Measurements from ENCODE around the gene LEAP2. TPM values are rescaled to one million over a fixed set of nuclear protein-coding genes. Genes with fewer than 3 reads are reported as not detected.

The LEAP2 gene
- total and polyA plus RNA-seq, 2 donors (not counting 1 experiment from before 2014, with no cell fraction given): 2.2 to 5.4 TPM

GRCh38 chr5:132909702-132910101 is 36.2 kb downstream of the LEAP2 start:
- WGBS (ENCODE audit: insufficient coverage): no CpG with 5 or more reads among the region's 1 CpG
- CTCF ChIA-PET: no interaction called here
- peaks cover 0 to 3% of the 10 kb centered on the region in 2 donors for H3K4me1 ChIP-seq (ENCODE audit: control insufficient read depth in 2 of 2, insufficient read depth in 2 of 2, low read length in 2 of 2)

GRCh38 chr5:132915681-132916080 is 42.2 kb downstream of the LEAP2 start:
- Histone ChIP-seq H4K20me1 (ENCODE audit: control insufficient read depth, insufficient read depth, low read length, poor library complexity, severe bottlenecking) (peaks cover 32% of the 10 kb centered on the region), H2AFZ (ENCODE audit: insufficient read depth, low read depth, low read length, poor library complexity, severe bottlenecking) (no peak overlapping the region), H3K4me1 (ENCODE audit: control insufficient read depth in 2 of 2, insufficient read depth in 2 of 2, low read length in 2 of 2) (no peaks in the 10 kb centered on the region), H3K79me2 (ENCODE audit: control insufficient read depth, insufficient read depth, low read length) (peaks cover 68% of the 10 kb centered on the region), H3K4me3 (ENCODE audit: control extremely low read depth in 1 of 5, extremely low read depth in 1 of 5, insufficient read depth in 1 of 5, low read depth in 2 of 5, low read length in 4 of 5) (no peak overlapping the region), H3K27ac (ENCODE audit: low read length in 2 of 2) (no peak overlapping the region), H3K27me3 (replicated peaks in 1 of 4; ENCODE audit: control extremely low read depth in 1 of 4, control insufficient read depth in 3 of 4, insufficient read depth in 4 of 4, low read length in 3 of 4) (no peaks in the 10 kb centered on the region), H3K9ac (ENCODE audit: low read length) (no peak overlapping the region), H3K4me2 (replicated peaks; ENCODE audit: low read depth, low read length, poor library complexity, severe bottlenecking) (no peak overlapping the region), H3K36me3 (replicated peaks in 1 of 2; ENCODE audit: control extremely low read depth in 1 of 2, control insufficient read depth in 1 of 2, extremely low read depth in 1 of 2, insufficient read depth in 2 of 2, low read length in 1 of 2) (peaks cover 7 to 42% of the 10 kb centered on the region in 2 experiments), H3K9me3 (ENCODE audit: control extremely low read depth in 1 of 3, control insufficient read depth in 2 of 3, insufficient read depth in 1 of 3, low read length in 2 of 3) (no peaks in the 10 kb centered on the region)
- Mint-ChIP-seq H3K9me3 (ENCODE audit: insufficient read depth) (no peaks in the 10 kb centered on the region), H3K4me1 (peaks cover 3% of the 10 kb centered on the region), H3K27ac (no peak overlapping the region), H3K27me3 (no peaks in the 10 kb centered on the region), H3K4me3 (no peak overlapping the region)
- no peak for DNase-seq
- TF ChIP-seq CTCF (IDR thresholded peaks at IDR 0.05) (no peak), EZH2 (IDR thresholded peaks at IDR 0.05; ENCODE audit: borderline replicate concordance, insufficient read depth, low read depth, low read length, poor library complexity, severe bottlenecking) (no peak)
- ATAC-seq (ENCODE audit: low read depth): no peak
- CTCF ChIA-PET: interaction anchor here (1.2 kb wide), 1 partner anchor 9 kb away, joined by 3 read pairs; no protein-coding TSS in a partner anchor
- POLR2A ChIA-PET: no interaction called here
- 80% methylated on average over 1 of the region's 5 CpGs for WGBS (ENCODE audit: insufficient coverage)
- intact Hi-C loops (cut with micrococcal nuclease): no loop called here

More at GRCh38 chr5:132909702-132910101, 36.2 kb downstream of the LEAP2 start:
- ATAC-seq (ENCODE audit: low read depth) (no peak), DNase-seq (no peak)
- no peak overlapping the region for H2AFZ ChIP-seq (ENCODE audit: insufficient read depth, low read depth, low read length, poor library complexity, severe bottlenecking)
- H3K27ac ChIP-seq (ENCODE audit: low read length in 2 of 2): no peak overlapping the region
- H3K4me2 ChIP-seq (replicated peaks; ENCODE audit: low read depth, low read length, poor library complexity, severe bottlenecking): no peak overlapping the region
- H3K27me3 ChIP-seq (replicated peaks in 1 of 4; ENCODE audit: control extremely low read depth in 1 of 4, control insufficient read depth in 3 of 4, insufficient read depth in 4 of 4, low read length in 3 of 4): no peaks in the 10 kb centered on the region
- H3K9me3 ChIP-seq (ENCODE audit: control extremely low read depth in 1 of 3, control insufficient read depth in 2 of 3, insufficient read depth in 1 of 3, low read length in 2 of 3): no peaks in the 10 kb centered on the region
- no peak for TF ChIP-seq CTCF (IDR thresholded peaks at IDR 0.05)
- no peak for TF ChIP-seq EZH2 (IDR thresholded peaks at IDR 0.05; ENCODE audit: borderline replicate concordance, insufficient read depth, low read depth, low read length, poor library complexity, severe bottlenecking)
- no peak overlapping the region for H3K4me3 ChIP-seq (ENCODE audit: control extremely low read depth in 1 of 5, extremely low read depth in 1 of 5, insufficient read depth in 1 of 5, low read depth in 2 of 5, low read length in 4 of 5)
- H3K36me3 ChIP-seq (replicated peaks in 1 of 2; ENCODE audit: control extremely low read depth in 1 of 2, control insufficient read depth in 1 of 2, extremely low read depth in 1 of 2, insufficient read depth in 2 of 2, low read length in 1 of 2): peaks cover 14 to 33% of the 10 kb centered on the region in 2 experiments
- H3K4me1 Mint-ChIP-seq: peaks cover 15% of the 10 kb centered on the region
- POLR2A ChIA-PET: no interaction called here
- H3K9ac ChIP-seq (ENCODE audit: low read length): no peak overlapping the region
- intact Hi-C loops (cut with micrococcal nuclease): no loop called here
- H4K20me1 ChIP-seq (ENCODE audit: control insufficient read depth, insufficient read depth, low read length, poor library complexity, severe bottlenecking): peaks cover 38% of the 10 kb centered on the region
- peaks cover 48% of the 10 kb centered on the region for H3K79me2 ChIP-seq (ENCODE audit: control insufficient read depth, insufficient read depth, low read length)
- no peaks in the 10 kb centered on the region for H3K27me3 Mint-ChIP-seq
- H3K4me3 Mint-ChIP-seq: no peak overlapping the region
- H3K9me3 Mint-ChIP-seq (ENCODE audit: insufficient read depth): no peaks in the 10 kb centered on the region
- no peak overlapping the region for H3K27ac Mint-ChIP-seq
